HepG2 (cell line): ENCODE results near the gene CD244.

ENCODE experiments used
- FOXA3 ChIP-seq: IDR thresholded peaks from 2 replicates; pipeline ENCODE4 v1.6.1; 2016; ENCODE audit warnings: missing genetic modification reagents, missing compliant biosample characterization
- JUN ChIP-seq: sonication (generic); formaldehyde crosslinking; IDR thresholded peaks from 2 replicates; pipeline ENCODE4 v1.4.0; 2020; ENCODE audit warnings: mild to moderate bottlenecking, missing genetic modification reagents
- ZNF207 ChIP-seq: fragments of 450-650 bp; IDR thresholded peaks from 2 replicates; pipeline ENCODE4 v1.6.1; 2016; ENCODE audit warnings: antibody characterized with exemption, borderline replicate concordance

GRCh38 chr1:160814856-160815255 lies 47.8 kb downstream of the CD244 start:
- TF ChIP-seq FOXA3 (CRISPR knock-in tag), result no peak
- no peak for TF ChIP-seq JUN (CRISPR knock-in tag)
- no peak for TF ChIP-seq ZNF207
